ENCODE data around the gene SHROOM3.
"Not testable (repeated sequence)": the region's sequence is repeated elsewhere in the genome, so short reads cannot be mapped to it uniquely, and the experiment has no call there.

Gene SHROOM3

DNA sequence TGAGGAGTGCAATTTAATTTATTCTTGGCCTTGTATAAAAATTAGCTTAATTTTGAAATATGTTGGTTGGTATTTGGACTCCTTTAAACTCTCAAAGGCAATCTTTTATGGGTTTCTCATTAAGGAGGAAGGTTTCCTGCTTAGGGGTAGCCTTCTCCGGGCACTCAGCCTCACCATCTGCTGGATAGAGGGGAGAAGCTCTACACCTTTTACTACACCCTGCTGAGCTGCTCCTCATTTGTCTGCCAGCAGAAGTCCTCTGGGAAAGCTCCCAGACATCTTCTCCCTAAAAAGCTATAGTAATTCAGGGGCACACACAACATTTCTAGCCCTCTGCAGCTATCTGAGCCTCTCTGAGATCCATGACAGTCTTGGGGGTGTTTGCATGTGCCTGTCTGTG, 283.8 kb downstream of the SHROOM3 start:
- no peak overlapping the region for H3K27ac Mint-ChIP-seq
- H3K27me3 Mint-ChIP-seq = peaks cover 7% of the 10 kb centered on the region
- DNase-seq = no peak
- H3K4me3 Mint-ChIP-seq = no peak overlapping the region
- peaks cover 1% of the 10 kb centered on the region for H3K4me1 Mint-ChIP-seq
- H3K36me3 Mint-ChIP-seq (ENCODE audit: low read depth) = no peaks in the 10 kb centered on the region
- no peaks in the 10 kb centered on the region for H3K9me3 Mint-ChIP-seq
- ATAC-seq = no peak

DNA sequence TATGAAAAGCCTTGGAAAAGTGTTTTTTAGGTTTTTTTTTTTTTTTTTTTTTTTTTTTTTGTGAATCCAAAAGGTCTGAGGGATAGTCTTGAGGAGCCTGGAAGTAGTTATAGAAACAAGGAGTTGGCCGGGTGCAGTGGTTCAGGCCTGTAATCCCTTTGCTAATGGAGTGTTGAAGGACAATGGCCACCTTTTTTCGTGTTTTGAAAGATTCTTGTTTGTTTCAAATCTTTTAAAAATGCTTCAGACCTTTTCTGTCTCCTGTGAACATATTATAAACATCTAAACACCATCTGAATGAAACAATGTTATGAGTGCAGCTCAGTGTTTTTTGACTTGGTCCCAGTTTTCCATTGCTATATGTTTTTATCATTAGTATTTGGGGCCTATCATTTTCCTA, 285.1 kb downstream of the SHROOM3 start:
- peaks cover 5% of the 10 kb centered on the region for H3K4me1 Mint-ChIP-seq
- peaks cover 7% of the 10 kb centered on the region for H3K27me3 Mint-ChIP-seq
- no peak for DNase-seq
- no peak overlapping the region for H3K4me3 Mint-ChIP-seq
- H3K36me3 Mint-ChIP-seq (ENCODE audit: low read depth) = no peaks in the 10 kb centered on the region
- no peak overlapping the region for H3K27ac Mint-ChIP-seq
- H3K9me3 Mint-ChIP-seq = no peaks in the 10 kb centered on the region
- no peak for ATAC-seq

DNA sequence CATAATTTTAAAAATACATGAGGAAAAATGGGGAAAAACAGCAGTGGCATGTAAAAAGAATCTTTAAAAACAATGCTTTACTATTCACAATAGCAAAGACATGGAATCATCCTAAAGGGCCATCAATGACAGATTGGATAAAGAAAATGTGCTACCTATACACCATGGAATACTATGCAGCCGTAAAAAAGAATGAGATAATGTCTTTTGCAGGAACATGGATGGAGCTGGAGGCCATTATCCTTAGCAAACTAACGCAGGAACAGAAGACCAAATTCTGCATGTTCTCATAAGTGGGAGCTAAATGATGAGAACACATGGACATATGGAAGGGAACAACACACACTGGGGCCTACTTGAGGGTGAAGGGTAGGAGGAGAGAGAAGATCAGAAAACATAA, 287.1 kb downstream of the SHROOM3 start:
- not testable (repeated sequence) for H3K4me1 Mint-ChIP-seq; H3K27ac Mint-ChIP-seq; ATAC-seq; DNase-seq; H3K9me3 Mint-ChIP-seq; H3K27me3 Mint-ChIP-seq; H3K36me3 Mint-ChIP-seq (ENCODE audit: low read depth); H3K4me3 Mint-ChIP-seq

DNA sequence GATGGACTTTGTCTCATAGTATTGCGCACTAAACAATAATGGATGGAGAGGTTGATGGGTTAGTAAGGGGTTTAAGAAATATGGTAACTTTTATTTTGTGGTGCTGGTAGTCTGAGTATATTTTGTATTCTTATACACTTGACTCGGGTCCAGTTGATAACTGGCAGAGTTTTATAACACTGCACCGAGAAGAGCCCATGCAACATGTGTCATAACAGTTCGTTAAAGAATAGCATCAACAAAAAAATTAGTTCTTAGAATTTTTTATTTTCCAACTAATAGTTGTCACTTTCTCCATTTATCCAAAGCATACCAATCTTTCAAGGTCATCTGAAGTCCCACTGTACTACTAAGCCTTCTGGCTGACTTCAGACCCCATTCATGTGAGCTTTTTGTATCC, 287.8 kb downstream of the SHROOM3 start:
- H3K27ac Mint-ChIP-seq = no peak overlapping the region
- H3K4me3 Mint-ChIP-seq = no peak overlapping the region
- DNase-seq (no peak), ATAC-seq (no peak)
- H3K4me1 Mint-ChIP-seq = peaks cover 5% of the 10 kb centered on the region
- peaks cover 5% of the 10 kb centered on the region for H3K27me3 Mint-ChIP-seq
- no peaks in the 10 kb centered on the region for H3K9me3 Mint-ChIP-seq
- H3K36me3 Mint-ChIP-seq (ENCODE audit: low read depth) = no peaks in the 10 kb centered on the region

DNA sequence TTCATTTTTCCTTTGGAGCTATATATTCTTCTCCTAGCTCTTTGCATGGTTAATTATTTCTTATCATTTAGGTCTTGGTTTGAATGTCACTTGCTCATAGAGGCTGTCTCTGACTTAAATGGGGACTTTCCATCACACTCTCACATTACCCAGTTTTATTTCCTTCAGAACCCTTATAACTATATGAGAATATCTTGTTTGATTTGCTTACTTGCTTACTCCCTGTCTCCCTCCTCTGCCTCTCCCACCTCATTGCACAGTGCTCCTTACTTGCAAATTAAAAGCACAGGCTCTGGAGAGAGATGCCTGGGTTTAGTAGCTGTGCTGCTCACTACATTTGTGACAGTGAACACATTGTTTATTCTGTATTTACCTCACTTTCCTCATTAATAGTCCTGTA, 288.3 kb downstream of the SHROOM3 start:
- Mint-ChIP-seq H3K4me1 (peaks cover 5% of the 10 kb centered on the region), H3K27me3 (peaks cover 10% of the 10 kb centered on the region), H3K4me3 (no peak overlapping the region), H3K36me3 (ENCODE audit: low read depth) (no peaks in the 10 kb centered on the region), H3K9me3 (no peaks in the 10 kb centered on the region), H3K27ac (no peak overlapping the region)
- ATAC-seq (no peak), DNase-seq (no peak)

DNA sequence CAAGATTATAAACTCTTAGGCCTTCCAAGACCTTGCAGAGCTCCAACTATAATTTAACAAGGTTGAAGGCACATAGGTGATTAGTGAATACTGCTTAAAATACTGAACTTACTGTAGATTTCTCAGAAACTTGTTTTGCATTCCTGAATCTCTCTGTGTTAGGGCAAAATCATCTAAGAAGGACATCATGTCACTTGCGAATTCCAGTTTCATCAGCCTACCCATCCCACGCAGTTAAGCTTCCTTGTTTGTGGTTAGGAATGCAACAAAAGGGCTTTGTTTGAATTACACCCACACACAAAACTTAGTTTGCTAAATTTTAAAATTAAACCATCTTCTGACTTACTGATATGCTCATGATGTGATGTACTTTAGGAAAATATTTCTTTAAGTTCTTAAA, 288.9 kb downstream of the SHROOM3 start:
- Mint-ChIP-seq H3K36me3 (ENCODE audit: low read depth) (no peaks in the 10 kb centered on the region), H3K4me1 (peaks cover 5% of the 10 kb centered on the region), H3K27me3 (peaks cover 13% of the 10 kb centered on the region), H3K27ac (no peak overlapping the region), H3K9me3 (no peaks in the 10 kb centered on the region), H3K4me3 (no peak overlapping the region)
- no peak for DNase-seq
- no peak for ATAC-seq

DNA sequence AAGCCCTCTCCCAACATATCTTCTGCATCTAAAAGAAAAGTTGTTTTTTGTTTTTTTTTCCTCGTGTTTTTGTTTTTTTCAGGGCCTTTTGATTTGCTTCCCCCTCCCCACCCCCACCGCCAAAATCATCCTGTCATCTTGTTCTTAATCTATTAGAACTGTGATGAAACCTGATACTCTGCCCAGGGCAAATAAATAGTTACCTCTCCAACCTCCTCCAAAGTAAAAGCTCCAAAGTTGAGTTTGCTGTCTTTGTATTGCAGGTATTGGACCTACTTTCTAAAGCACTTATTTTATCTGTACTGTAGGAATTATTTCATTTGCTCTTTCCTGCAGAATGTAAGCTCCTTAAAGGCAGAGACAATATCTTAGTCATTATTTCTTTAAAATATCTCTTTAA, 290.0 kb downstream of the SHROOM3 start:
- Mint-ChIP-seq H3K27me3 (peaks cover 9% of the 10 kb centered on the region), H3K9me3 (no peaks in the 10 kb centered on the region), H3K4me1 (peaks cover 5% of the 10 kb centered on the region), H3K27ac (no peak overlapping the region), H3K4me3 (no peak overlapping the region), H3K36me3 (ENCODE audit: low read depth) (no peaks in the 10 kb centered on the region)
- ATAC-seq (no peak), DNase-seq (no peak)

DNA sequence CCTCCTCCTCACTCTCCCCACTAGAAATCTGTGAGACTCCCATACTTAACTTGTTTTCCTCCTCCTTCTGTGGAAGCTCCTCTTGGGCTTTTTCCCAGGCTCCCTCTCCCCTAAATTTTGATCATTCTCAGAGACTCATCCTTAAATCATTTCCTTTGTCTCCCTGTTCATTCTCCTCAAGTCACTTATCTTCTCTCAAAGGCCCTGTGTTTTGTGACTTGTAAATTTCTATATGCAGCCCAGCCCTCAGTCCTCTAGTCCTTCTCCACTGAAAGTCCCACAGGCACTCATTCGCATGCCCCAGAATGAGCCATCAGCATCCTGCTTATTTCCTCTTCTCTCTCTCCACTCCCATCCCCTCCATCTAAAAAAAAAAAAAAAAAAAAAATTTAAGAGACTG, 291.1 kb downstream of the SHROOM3 start:
- peaks cover 9% of the 10 kb centered on the region for H3K27me3 Mint-ChIP-seq
- no peaks in the 10 kb centered on the region for H3K36me3 Mint-ChIP-seq (ENCODE audit: low read depth)
- no peak for DNase-seq
- no peak overlapping the region for H3K4me3 Mint-ChIP-seq
- H3K4me1 Mint-ChIP-seq = peaks cover 5% of the 10 kb centered on the region
- ATAC-seq = no peak
- no peaks in the 10 kb centered on the region for H3K9me3 Mint-ChIP-seq
- H3K27ac Mint-ChIP-seq = no peak overlapping the region

DNA sequence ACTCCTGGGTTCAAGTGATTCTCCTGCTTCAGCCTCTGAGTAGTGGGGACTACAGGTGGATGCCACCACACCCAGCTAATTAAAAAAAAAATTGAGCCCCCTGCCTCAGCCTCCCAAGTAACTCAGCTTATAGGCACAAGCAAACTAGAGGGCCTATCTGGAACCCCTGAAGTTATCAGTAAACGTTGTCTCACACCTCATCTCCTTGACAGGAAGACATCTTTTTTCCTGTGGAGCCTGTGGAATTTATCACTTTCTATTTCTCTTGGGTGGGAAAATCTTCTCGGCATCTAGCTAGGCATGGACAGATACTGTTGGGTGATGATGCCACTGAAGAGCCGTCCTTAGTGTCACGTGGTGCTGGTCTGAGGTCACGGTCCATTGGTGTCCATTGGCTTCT, 291.6 kb downstream of the SHROOM3 start:
- ATAC-seq (no peak), DNase-seq (no peak)
- Mint-ChIP-seq H3K36me3 (ENCODE audit: low read depth) (no peaks in the 10 kb centered on the region), H3K9me3 (no peaks in the 10 kb centered on the region), H3K4me3 (no peak overlapping the region), H3K27ac (no peak overlapping the region), H3K27me3 (peaks cover 9% of the 10 kb centered on the region), H3K4me1 (peaks cover 5% of the 10 kb centered on the region)

DNA sequence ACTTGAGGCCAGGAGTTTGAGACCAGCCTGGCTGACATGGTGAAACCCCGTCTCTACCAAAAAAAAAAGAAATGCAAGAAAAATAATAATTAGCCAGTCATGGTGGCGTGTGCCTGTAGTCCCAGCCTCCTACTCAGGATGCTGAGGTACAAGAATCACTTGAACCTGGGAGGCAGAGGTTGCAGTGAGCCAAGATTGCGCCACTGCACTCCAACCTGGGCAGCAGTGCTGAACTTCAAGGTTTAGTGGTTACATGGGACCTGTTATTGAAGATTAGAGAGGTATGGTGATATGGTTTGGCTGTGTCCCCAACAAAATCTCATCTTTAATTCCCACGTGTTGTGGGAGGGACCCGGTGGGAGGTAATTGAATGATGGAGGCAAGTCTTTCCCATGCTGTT, 292.9 kb downstream of the SHROOM3 start:
- not testable (repeated sequence) for H3K9me3 Mint-ChIP-seq; H3K4me1 Mint-ChIP-seq; H3K27ac Mint-ChIP-seq; H3K27me3 Mint-ChIP-seq; H3K36me3 Mint-ChIP-seq (ENCODE audit: low read depth); H3K4me3 Mint-ChIP-seq; ATAC-seq; DNase-seq

DNA sequence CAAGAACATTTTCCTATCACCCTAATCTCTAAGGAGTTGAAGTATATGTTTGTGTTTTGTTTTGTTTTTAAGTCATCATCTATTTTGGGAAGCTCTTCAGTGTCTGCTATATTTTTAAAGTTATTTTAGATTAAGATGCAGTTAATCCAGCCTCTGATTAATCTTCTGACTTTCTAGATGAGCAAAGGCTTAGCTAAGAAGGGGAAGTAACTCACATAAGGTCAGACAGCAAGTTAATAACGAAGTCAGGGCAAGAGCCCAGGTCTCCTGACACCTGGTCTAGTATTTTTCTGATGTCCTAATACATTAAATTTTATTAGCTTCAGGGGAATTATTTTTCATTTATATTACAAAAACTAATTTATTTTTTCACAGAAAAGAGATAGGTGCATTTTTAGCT, 294.4 kb downstream of the SHROOM3 start:
- no peaks in the 10 kb centered on the region for H3K4me1 Mint-ChIP-seq
- H3K4me3 Mint-ChIP-seq = no peak overlapping the region
- no peak overlapping the region for H3K27ac Mint-ChIP-seq
- DNase-seq (no peak), ATAC-seq (no peak)
- no peaks in the 10 kb centered on the region for H3K9me3 Mint-ChIP-seq
- peaks cover 9% of the 10 kb centered on the region for H3K27me3 Mint-ChIP-seq
- H3K36me3 Mint-ChIP-seq (ENCODE audit: low read depth) = no peaks in the 10 kb centered on the region

DNA sequence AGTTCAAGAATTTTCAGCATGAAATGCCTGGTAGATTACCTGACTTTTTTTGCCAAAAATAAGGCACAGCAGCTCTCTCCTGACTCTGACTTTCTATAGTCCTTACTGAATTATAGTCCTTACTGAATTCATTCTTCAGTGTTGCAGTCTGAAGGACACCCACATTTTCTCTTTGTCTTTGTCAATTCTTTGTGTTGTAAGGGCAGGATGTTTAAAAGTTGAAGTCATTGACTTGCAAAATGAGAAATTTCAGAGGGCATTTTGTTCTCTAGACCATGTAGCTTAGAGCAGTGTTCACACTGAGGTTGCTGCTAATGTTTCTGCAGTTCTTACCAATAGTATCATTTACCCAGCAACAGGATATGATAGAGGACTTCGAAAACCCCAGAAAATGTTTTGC, 295.0 kb downstream of the SHROOM3 start:
- no peak overlapping the region for H3K4me3 Mint-ChIP-seq
- DNase-seq (no peak), ATAC-seq (no peak)

DNA sequence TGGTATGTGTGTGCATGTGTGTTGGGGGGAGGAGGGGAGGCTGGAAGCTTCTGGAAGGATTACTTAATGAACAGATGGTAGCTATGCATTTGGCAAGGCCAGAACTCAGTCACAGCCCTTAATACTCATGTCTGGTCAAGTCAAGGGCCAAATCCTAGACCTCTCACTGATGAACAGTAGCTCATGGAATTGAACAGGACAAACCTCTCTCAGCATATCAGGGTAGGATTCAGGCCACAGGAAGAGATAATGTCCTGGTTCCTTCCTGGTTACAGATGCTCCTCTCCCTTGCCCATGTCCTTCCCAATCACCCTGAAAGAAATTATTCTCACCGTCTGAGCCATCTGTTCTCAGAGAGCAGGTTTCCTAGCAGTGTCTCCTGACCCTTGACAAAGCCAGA, 297.2 kb downstream of the SHROOM3 start:
- no peak for DNase-seq
- Mint-ChIP-seq H3K27ac (no peak overlapping the region), H3K27me3 (peaks cover 12% of the 10 kb centered on the region), H3K4me1 (no peaks in the 10 kb centered on the region), H3K36me3 (ENCODE audit: low read depth) (no peaks in the 10 kb centered on the region), H3K9me3 (no peaks in the 10 kb centered on the region), H3K4me3 (no peak overlapping the region)
- no peak for ATAC-seq

More for the DNA sequence above, 295.0 kb downstream of the SHROOM3 start:
- Mint-ChIP-seq H3K27ac (no peak overlapping the region), H3K36me3 (ENCODE audit: low read depth) (no peaks in the 10 kb centered on the region), H3K9me3 (no peaks in the 10 kb centered on the region), H3K4me1 (no peaks in the 10 kb centered on the region), H3K27me3 (peaks cover 10% of the 10 kb centered on the region)

DNA sequence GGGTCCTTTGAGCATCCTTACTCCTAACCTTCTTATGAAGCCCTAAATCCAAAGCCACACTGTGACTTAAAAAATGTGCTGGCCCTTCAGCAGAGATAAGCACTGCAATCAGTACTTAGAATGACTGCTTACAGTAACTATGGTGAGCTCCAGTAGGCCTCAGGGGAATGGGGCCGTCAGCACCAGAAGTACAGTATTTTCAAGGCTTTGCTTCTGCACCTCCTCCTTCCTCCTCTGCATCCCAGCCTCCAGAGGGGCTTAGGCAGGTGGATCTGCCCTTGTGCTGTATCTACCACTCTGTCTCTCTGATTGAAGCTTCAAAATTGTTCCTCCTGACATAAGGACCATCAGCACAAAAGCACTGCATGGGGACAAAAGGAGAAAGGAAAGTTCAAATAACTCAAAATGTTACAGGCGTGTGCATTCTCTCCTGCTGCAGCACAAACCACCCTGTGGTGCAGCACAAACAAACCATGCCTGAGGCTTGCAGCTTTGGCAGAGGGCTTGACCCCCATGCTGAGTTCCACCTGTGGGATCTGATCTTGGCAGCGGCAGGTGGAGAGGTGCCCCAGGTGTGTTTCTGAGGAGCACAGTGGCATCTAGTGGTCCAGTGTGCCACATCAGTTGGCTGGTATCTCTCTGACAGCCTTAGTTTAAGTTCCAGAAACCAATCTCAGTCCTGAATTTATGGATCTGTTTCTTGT, 298.2 kb downstream of the SHROOM3 start:
- Mint-ChIP-seq H3K4me3 (no peak overlapping the region), H3K27me3 (peaks cover 14% of the 10 kb centered on the region), H3K27ac (no peak overlapping the region), H3K9me3 (no peaks in the 10 kb centered on the region), H3K36me3 (ENCODE audit: low read depth) (no peaks in the 10 kb centered on the region), H3K4me1 (peaks cover 4% of the 10 kb centered on the region)
- no peak for ATAC-seq
- no peak for DNase-seq

DNA sequence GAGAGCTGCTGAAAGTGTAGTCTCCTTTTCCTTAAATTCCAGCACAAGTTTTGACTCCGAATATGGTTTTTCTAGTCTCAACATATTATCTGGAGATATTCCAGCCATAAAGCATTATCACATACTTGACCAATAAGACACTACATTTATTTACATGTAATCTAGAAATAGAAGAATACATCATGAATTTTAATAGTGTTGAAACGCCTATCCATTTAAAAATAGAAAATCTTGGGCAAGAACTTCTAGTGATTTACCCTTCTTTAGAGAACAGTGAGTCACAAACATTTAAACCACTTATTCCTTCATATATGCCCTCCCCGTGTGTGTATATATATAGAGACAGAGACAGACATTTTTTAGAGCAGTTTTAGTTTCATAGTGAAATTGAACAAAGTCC, 301.4 kb downstream of the SHROOM3 start:
- peaks cover 11% of the 10 kb centered on the region for H3K27me3 Mint-ChIP-seq
- H3K27ac Mint-ChIP-seq = no peak overlapping the region
- DNase-seq (no peak), ATAC-seq (no peak)
- H3K9me3 Mint-ChIP-seq = no peaks in the 10 kb centered on the region
- H3K4me3 Mint-ChIP-seq = no peak overlapping the region
- no peaks in the 10 kb centered on the region for H3K36me3 Mint-ChIP-seq (ENCODE audit: low read depth)
- peaks cover 11% of the 10 kb centered on the region for H3K4me1 Mint-ChIP-seq

DNA sequence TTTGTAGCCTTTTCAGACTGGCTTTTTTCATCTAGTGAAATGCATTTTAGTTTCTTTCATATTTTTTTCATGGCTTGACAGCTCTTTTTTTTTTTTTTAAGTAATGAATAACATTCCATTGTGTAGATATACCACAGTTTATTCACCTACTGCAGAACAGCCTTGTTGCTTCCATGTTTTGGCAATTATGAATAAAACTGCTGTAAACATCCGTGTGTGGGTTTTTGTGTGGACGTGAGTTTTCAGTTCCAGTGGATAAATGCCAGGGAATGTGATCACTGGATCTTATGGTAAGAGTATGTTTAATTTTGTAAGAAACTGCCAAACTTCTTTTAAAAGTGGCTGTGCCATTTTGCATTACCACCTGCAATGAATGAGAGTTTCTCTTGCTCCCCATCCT, 302.2 kb downstream of the SHROOM3 start:
- DNase-seq = no peak
- Mint-ChIP-seq H3K27ac (no peak overlapping the region), H3K9me3 (no peaks in the 10 kb centered on the region), H3K4me1 (peaks cover 11% of the 10 kb centered on the region), H3K36me3 (ENCODE audit: low read depth) (no peaks in the 10 kb centered on the region), H3K4me3 (no peak overlapping the region), H3K27me3 (peaks cover 11% of the 10 kb centered on the region)
- ATAC-seq = no peak
